GM19452 (cell line): ENCODE measurements around the gene INPP5K.
"Not testable (repeated sequence)": the region's sequence is repeated elsewhere in the genome, so short reads cannot be mapped to it uniquely, and the experiment has no call there.

ENCODE experiments used
- ATAC-seq: cut with Tn5 transposase; IDR thresholded peaks from one replicate; pipeline ENCODE4 v1.9.1; 2021; ENCODE audit not compliant: unreplicated experiment

Gene INPP5K

GRCh38 chr17:1548032-1548431 lies 31.6 kb upstream of the INPP5K start:
- ATAC-seq: no peak

DNA sequence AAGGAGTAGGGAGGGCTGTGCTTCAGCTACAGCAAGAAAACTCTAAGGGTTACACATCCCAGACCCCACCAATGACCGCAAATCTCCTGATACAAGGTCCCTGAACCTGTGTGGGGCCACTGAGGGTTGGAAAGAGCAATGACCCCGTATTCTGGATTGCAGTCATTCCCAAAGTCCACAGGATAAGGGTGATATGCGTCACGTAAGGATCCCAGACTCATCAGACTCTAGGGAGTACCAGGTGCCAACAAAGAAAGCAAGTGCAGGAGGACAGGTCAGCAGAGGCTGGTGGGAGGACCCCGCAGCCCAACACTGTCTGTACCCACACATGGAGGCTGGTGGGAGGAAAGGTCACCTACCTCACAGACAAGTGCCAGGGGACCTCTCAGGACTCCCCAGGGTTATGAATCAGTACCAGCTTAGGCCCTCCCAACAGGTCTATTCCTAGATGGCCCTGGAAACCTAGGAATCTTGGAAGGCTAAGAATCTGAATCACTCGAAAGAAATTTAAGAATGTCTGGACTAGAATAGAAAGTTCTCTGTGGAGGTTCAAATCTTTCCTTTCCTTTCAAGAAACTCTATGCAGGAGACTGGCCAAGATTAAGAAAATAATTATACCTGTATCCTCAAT lies 30.0 kb upstream of the INPP5K start:
- no peak for ATAC-seq

GRCh38 chr17:1545618-1546017 lies 29.2 kb upstream of the INPP5K start:
- ATAC-seq: no peak

DNA sequence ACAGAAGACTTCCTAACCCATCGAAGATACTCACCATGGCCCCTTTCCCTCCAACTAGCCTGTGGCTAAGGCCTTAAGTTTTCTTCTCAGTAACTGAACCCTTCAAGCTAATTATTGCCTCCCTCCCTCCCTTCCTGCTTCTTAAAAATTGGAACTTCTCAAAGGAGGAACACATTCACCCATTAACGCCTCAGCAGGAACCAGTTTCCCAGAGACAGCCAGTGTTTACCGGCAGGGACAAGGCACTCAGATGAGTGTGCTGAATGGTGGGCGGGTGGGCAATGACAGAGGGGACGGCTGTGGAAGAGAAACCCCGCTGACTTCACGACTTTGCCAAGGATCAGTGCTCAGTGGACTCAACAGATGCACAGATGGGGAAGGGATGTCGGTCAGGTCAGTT lies 25.9 kb upstream of the INPP5K start:
- no peak for ATAC-seq

DNA sequence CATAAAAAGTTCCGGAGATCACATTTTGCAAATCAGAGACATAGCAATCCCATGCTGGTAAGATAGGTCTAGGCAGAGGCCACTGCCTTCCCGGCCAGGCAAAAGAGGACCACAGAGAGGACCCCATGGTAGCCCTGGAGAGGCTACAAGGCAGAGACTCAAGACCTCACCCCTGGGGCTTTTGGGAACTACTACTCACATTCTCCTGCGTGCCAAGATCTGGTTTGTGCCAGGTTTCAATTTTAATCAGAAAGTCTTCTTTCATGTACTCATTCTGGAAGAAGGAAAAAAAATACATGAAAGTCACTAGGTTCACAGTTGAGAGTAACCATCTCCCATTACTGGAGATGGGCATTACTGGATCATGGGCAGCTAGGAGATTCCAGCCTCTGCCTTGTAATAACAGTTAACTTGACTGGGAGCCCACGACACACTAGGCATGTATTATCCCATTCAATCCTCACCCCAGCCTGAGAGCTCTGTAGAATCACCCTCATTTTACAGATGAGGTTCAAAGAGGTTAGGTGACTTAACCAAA lies 25.0 kb upstream of the INPP5K start:
- ATAC-seq: no peak

- no peak for ATAC-seq
Measured at GRCh38 chr17:1539811-1540210, 23.4 kb upstream of the INPP5K start.

- ATAC-seq: no peak
Measured at GRCh38 chr17:1535737-1536136, 19.3 kb upstream of the INPP5K start.

DNA sequence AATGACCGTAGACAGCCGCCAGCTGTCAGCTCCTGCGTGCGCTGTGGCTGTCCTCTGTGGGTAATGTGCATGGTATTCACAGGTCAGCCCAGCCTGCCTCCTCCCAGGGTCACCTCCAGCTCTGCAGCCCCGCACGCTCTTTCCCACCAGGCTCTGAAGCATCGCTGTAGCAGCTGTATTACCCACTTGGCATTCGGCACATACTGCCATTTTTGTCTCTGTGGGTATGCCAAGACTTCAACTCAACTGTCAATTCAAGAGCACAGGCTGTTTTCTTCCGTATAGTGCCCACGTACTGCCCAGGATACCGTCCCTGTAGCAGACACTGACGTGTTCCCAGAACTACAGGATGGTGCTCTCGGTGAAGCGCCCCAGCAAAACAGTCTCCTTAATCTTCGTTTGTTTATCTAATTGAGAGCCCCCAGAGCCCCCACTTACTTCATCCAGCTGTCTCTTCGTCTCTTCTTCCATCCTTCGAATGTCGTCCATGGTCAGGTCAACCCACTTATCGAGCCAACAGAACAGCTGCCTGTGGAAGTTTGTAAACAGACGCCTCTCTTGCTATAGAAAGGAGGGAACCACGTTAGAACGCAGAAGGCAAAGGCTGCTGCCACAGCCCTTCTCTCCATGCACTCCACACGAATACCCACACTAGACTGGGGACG lies 17.4 kb upstream of the INPP5K start:
- ATAC-seq: no peak

DNA sequence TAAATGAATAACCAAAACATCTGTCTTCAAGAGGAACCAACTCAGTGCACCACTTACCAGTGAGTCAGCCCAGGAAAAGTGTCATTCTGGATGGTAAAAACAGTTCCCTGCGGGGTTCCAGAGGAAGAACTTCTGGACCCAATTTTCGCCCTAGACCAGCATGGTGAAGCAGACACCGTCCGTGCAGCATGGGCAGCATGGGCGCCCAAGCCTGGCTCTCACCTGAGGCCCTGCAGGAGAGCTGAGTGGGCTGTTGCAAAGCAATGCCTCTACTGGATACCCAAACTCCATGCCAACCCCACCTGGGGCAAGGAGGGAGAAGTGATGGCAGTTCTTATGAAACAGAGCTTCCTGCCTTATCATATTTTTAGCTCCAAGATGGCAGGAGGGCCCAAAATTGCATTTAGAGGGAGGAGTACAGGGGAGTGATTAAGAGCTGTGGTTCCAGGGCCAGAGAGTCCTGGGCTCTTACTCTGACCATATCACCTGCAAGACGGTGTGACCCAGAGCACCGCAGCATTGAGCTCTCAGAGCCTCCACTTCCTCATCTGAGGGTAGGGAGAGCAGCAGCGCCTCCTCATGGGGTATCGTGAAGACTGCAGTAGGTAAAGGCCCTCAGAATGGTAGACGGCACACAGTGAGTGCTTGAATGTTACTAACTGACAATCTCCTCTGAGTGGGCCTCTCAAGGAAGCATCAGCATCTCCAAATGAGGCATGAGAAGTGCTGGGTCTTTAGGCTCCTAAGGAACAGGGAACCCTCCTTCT lies 16.6 kb upstream of the INPP5K start:
- ATAC-seq: no peak

- ATAC-seq: no peak
Measured at GRCh38 chr17:1529863-1530262, 13.5 kb upstream of the INPP5K start.

DNA sequence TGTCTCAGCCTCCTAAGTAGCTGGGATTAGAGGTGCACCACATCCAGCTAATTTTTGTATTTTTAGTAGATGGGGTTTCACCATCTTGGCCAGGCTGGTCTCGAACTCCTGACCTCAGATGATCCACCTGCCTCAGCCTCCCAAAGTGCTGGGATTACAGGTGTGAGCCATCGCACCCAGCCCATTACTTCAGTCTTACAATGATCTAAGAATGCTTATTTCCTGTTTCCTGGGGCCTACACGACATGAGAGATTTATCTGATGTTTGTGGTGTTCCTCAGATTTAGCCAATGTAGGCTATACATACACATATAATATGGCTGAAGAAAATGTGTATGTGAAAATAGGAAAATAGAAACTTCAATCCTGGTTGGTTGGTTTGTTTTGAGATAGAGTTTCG lies 10.5 kb upstream of the INPP5K start:
- not testable (repeated sequence) for ATAC-seq

- no peak for ATAC-seq
Measured at GRCh38 chr17:1522626-1523025, 6.2 kb upstream of the INPP5K start.

GRCh38 chr17:1521086-1521640 lies 4.8 kb upstream of the INPP5K start:
- no peak for ATAC-seq

DNA sequence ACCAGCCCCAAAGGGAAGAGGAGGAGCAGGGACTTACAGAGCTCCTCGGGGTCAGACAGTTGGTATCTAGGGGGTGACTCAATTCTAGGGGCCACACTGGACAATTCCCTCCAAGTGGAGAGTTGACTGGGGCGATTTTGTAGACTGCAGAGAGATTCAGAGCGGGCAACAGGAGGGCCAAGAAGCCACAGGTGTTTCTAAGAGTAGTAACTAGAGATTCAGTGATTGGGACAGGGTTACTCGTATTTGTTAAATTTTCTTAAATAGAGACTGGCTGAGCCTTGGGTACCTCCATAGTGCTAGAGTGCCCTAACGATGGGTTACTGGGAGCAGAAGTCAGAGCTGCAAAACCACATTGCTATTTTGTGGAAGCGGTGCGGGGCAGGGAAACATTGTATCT lies 3.3 kb upstream of the INPP5K start:
- no peak for ATAC-seq

DNA sequence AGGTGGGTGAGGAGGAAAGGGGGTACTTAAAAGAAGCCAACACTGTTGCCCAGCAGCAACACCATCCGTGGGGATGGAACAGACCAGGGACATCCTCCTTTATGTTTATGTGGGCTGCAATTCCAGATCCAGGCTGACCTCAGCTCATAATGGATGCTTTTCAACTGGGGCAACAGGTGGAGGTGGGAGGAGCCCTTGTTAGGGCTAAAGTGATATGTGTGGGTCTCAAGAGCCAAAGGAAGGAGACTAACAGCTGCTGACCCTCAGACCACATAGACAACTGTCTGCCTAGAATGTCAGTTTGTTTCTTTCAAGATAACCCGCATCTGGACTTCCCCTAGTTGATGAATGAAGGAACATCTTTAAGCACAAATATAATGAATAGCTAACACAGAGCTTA lies 2.0 kb upstream of the INPP5K start:
- no peak for ATAC-seq

DNA sequence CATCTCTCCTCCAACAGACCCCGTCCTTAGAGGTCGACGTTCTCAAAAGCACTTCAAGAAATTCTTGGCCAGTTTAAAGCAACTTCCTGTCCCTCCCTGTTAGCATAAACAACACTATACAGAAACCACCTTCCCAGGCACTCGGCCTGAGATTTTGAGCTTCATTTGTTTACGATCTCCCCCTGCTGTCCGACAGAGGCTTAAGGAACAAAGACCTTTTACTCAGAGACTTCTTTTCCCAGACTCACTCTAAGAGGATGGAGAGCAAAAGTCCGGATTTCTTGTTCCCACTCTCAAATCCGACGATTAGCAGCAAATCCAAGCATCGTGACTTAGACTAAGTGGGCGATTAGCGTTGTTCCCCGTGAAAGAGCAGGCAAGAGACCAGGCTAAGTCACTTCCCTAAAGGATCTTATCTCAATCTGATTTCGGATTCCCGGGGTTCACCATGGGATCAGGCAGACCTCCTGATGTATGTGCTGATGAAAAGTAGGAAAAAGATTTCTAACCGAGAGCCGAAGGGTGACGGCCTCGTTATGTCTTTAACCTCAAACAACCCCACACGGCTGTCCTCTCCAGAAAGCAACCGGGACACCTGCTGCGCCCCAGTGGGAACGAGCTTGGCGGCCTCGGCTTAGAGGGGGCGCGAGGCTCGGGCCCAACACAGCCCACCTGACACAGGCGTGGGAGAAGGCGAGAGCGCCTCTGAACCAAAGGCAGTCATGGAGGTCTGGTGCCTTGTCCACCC lies 598 bp downstream of the INPP5K start:
- no peak for ATAC-seq

DNA sequence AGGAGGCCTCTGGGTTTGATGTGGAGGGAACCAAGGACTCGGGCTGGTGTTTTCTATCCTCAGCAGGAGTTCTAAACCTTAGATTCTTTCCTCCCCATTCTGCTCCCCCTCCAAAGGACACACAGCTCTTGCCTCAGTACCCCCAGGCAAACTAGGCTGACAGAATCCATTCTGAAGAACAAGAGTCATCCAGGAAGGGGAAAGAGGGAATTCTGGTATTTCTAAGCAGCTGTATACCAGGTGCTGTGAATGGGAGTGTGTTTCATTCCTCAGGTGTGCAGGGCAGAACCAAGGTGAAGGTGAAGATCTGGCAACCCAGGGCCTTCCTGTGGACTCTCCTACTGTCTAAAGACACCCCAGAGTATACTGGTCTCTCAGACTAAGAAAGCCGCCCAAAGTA lies 4.1 kb downstream of the INPP5K start:
- ATAC-seq: no peak

- no peak for ATAC-seq
Measured at GRCh38 chr17:1511756-1512321, 4.6 kb downstream of the INPP5K start.

GRCh38 chr17:1511290-1511689 lies 5.1 kb downstream of the INPP5K start:
- ATAC-seq: no peak

GRCh38 chr17:1509290-1509881 lies 7.0 kb downstream of the INPP5K start:
- no peak for ATAC-seq
